Fibroblast of pulmonary artery (primary cell): ENCODE data around the gene NRXN3.
"Not testable (repeated sequence)": the region's sequence is repeated elsewhere in the genome, so short reads cannot be mapped to it uniquely, and the experiment has no call there.

ENCODE experiments used
- DNase-seq: peaks from one replicate; pipeline ENCODE4 v3.0.0-alpha.2; 2010; ENCODE audit warnings: low read depth
- H3K4me3 ChIP-seq: replicated peaks from 2 replicates; pipeline ENCODE4 v1.5.1; 2011; ENCODE audit warnings: low read depth, mild to moderate bottlenecking, control low read depth, low read length, moderate library complexity
- TF ChIP-seq, protein P1 (sequence below): IDR thresholded peaks from 2 replicates; pipeline ENCODE4 v1.5.1; 2011; ENCODE audit warnings: mild to moderate bottlenecking, control low read depth, low read length, inconsistent platforms; ENCODE audit errors: missing control alignments

The NRXN3 gene

DNA sequence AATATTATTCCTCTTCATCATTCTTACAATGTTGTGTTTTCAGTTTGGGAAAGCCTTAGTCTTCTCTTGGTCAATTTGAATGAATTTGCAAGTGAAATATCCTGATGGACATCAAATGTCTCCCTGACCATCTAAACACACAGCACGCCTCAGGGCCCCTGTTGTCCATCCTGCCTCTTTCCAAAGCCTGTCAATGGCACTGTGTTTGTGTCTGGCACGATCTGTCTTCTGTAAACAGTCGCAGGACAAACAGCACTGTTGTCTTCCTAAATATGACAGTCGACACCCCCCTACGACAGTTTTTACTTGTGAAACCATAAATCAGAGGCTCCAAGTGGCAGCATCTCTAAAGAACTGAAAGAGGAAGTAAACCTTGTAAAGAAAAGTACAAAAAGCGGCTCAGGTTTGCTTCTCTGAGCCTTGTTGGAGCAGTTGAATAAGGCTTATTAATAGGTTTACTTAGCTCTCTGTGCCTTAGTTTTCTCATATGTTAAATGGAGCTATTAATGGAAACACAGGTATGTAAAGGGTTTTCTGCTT, 285.8 kb downstream of the NRXN3 start:
- TF ChIP-seq, protein P1, sequence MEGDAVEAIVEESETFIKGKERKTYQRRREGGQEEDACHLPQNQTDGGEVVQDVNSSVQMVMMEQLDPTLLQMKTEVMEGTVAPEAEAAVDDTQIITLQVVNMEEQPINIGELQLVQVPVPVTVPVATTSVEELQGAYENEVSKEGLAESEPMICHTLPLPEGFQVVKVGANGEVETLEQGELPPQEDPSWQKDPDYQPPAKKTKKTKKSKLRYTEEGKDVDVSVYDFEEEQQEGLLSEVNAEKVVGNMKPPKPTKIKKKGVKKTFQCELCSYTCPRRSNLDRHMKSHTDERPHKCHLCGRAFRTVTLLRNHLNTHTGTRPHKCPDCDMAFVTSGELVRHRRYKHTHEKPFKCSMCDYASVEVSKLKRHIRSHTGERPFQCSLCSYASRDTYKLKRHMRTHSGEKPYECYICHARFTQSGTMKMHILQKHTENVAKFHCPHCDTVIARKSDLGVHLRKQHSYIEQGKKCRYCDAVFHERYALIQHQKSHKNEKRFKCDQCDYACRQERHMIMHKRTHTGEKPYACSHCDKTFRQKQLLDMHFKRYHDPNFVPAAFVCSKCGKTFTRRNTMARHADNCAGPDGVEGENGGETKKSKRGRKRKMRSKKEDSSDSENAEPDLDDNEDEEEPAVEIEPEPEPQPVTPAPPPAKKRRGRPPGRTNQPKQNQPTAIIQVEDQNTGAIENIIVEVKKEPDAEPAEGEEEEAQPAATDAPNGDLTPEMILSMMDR = no peak
- no peak overlapping the region for H3K4me3 ChIP-seq
- DNase-seq = no peak

GRCh38 chr14:78469947-78470346, 299.8 kb downstream of the NRXN3 start:
- TF ChIP-seq, protein P1 = no peak
- H3K4me3 ChIP-seq = no peak overlapping the region
- DNase-seq = no peak

DNA sequence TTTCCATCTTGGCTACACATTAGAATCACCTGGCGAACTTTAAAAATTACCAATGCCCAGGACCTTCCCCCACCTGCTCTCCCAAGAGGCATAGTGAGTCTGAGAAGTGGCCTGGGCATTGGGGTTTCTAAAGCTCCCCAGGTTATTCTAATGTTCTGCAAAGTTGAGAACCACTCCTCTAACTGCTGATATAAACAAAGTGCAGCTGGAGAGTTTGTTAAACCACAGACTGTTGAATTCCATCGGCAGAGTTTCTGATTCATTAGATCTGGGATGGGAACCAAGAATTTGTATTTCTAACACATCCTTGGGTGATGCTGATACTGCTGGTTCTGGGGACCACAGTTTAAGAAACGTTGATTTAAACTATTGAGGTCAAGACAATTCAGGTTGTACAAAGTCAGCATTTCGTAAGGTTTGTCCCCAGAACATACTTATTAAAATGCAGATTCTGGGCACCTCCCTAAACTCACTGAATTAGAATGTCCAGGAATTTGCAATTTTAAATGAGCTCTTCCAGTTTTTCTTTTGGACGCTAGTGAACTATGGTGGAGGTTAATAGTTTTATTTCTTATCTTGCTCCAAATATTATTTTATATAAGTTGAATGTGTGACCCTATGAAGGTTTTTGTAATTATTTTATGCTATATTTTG, 309.1 kb downstream of the NRXN3 start:
- DNase-seq = no peak
- TF ChIP-seq, protein P1 = no peak
- no peak overlapping the region for H3K4me3 ChIP-seq

- no peak overlapping the region for H3K4me3 ChIP-seq
- no peak for DNase-seq
- TF ChIP-seq, protein P1 = no peak
These were observed 313.9 kb downstream of the NRXN3 start for GRCh38 chr14:78484028-78484427.

- TF ChIP-seq, protein P1 = no peak
- H3K4me3 ChIP-seq = no peak overlapping the region
- DNase-seq = no peak
These were observed 315.9 kb downstream of the NRXN3 start for GRCh38 chr14:78486081-78486480.

GRCh38 chr14:78486621-78487020, 316.4 kb downstream of the NRXN3 start:
- no peak overlapping the region for H3K4me3 ChIP-seq
- no peak for DNase-seq
- TF ChIP-seq, protein P1 = no peak

GRCh38 chr14:78487573-78487972, 317.4 kb downstream of the NRXN3 start:
- not testable (repeated sequence) for H3K4me3 ChIP-seq, DNase-seq
